HCT116 (cell line): ENCODE results near the gene LRP2. TPM values are rescaled to one million over a fixed set of nuclear protein-coding genes. Genes with fewer than 3 reads are reported as not detected.

Experiments
- ATAC-seq: fragments of 200-7000 bp; cut with Tn5 transposase; 2 replicates; pipeline ENCODE4 v1.9.1; 2020; ENCODE audit warnings: mild to moderate bottlenecking, moderate library complexity
- BruUV-seq: library from RNA; stranded (reverse); fragments of 400-500 nt; replicated peaks from 2 replicates; lab custom pipeline; 2021; lab: Mats Ljungman, UMichigan
- CTCF ChIA-PET: fragments of 300-600 bp; sonication (Branson Sonifier 250); formaldehyde crosslinking; loops from one replicate; lab custom pipeline; 2021; ENCODE audit warnings: antibody characterized with exemption; lab: Charles Lee
- POLR2A ChIA-PET: fragments of 300-600, 350-600 bp; sonication (Branson Sonifier 250); formaldehyde crosslinking; loops from one replicate; lab custom pipeline; 2021; ENCODE audit warnings: antibody characterized with exemption; lab: Charles Lee
- RAD21 ChIA-PET, 2 experiments: fragments of 300-600 bp; sonication (Branson Sonifier 250); formaldehyde crosslinking; loops; one replicate each; lab custom pipeline; 2023; ENCODE audit warnings: low total read pairs in 2 of 2; ENCODE audit not compliant: uncharacterized antibody in 2 of 2, unreplicated experiment in 2 of 2, low non-redundant PET in 1 of 2; lab: Charles Lee
- DNase-seq: peaks from one replicate; pipeline ENCODE4 v3.0.0-alpha.2; 2010; ENCODE audit warnings: low read depth, low spot score
- H2AFZ ChIP-seq: fragments of 200-600 bp; shearing (Covaris generic), sonication (generic); 2 replicates; pipeline ENCODE4 v1.6.1; 2017; ENCODE audit warnings: low read depth, mixed run types, mixed read lengths, antibody characterized with exemption, low read length; ENCODE audit not compliant: poor library complexity, severe bottlenecking
- H3K27ac ChIP-seq: 2 replicates; pipeline ENCODE4 v1.5.1; 2012; ENCODE audit warnings: low read depth, low read length
- H3K27me3 ChIP-seq: fragments of 200-600 bp; sonication (generic); 2 replicates; pipeline ENCODE4 v1.6.1; 2016; ENCODE audit warnings: mixed run types, low read length, mixed read lengths; ENCODE audit not compliant: insufficient read depth
- H3K36me3 ChIP-seq, 2 experiments: fragments of 200-500 bp in 1 of 2; fragments of 200-600 bp in 1 of 2; sonication (Bioruptor generic) in 1 of 2; sonication (generic) in 1 of 2; 2 replicates each; pipeline versions ENCODE4 v1.5.1 to v1.6.1; 2014 to 2016; ENCODE audit warnings: low read length in 2 of 2, inconsistent platforms in 1 of 2, mixed read lengths in 1 of 2, mixed run types in 1 of 2; ENCODE audit not compliant: insufficient read depth in 2 of 2, control insufficient read depth in 1 of 2
- H3K4me1 ChIP-seq, 2 experiments: fragments of 200-600 bp in 1 of 2; sonication (generic) in 1 of 2; 2 replicates each; pipeline versions ENCODE4 v1.5.1 to v1.6.1; 2012 to 2017; ENCODE audit warnings: low read length in 2 of 2, inconsistent platforms in 1 of 2, mild to moderate bottlenecking in 1 of 2, mixed read lengths in 1 of 2, mixed run types in 1 of 2, moderate library complexity in 1 of 2; ENCODE audit not compliant: insufficient read depth in 2 of 2, control insufficient read depth in 1 of 2
- H3K4me2 ChIP-seq: fragments of 200-600 bp; sonication (generic); 2 replicates; pipeline ENCODE4 v1.6.1; 2017; ENCODE audit warnings: mixed run types, low read length, mixed read lengths
- H3K4me3 ChIP-seq, 2 experiments: fragments of 200-600 bp in 1 of 2; sonication (generic) in 1 of 2; replicated peaks in 1 of 2; 2 replicates each; pipeline ENCODE4 v1.5.1; 2011 to 2016; ENCODE audit warnings: low read length in 2 of 2, control low read depth in 1 of 2, low read depth in 1 of 2, mild to moderate bottlenecking in 1 of 2, mixed read lengths in 1 of 2, mixed run types in 1 of 2
- H3K79me2 ChIP-seq: fragments of 200-600 bp; sonication (generic); 2 replicates; pipeline ENCODE4 v1.6.1; 2017; ENCODE audit warnings: mild to moderate bottlenecking, mixed run types, low read length, moderate library complexity, mixed read lengths; ENCODE audit not compliant: insufficient read depth
- H3K9ac ChIP-seq: fragments of 200-600 bp; sonication (generic); 2 replicates; pipeline ENCODE4 v1.6.1; 2016; ENCODE audit warnings: low read length, mixed read lengths
- H3K9me2 ChIP-seq: fragments of 200-600 bp; sonication (generic), shearing (Covaris generic); 2 replicates; pipeline ENCODE4 v1.6.1; 2017; ENCODE audit warnings: mixed run types, mild to moderate bottlenecking, moderate library complexity; ENCODE audit not compliant: insufficient read depth
- H3K9me3 ChIP-seq, 2 experiments: fragments of 200-500 bp in 1 of 2; fragments of 200-600 bp in 1 of 2; sonication (Bioruptor generic) in 1 of 2; sonication (generic) in 1 of 2; 2 replicates each; pipeline ENCODE4 v1.6.1; 2014 to 2017; ENCODE audit warnings: low read length in 2 of 2, mixed read lengths in 2 of 2, inconsistent platforms in 1 of 2, low read depth in 1 of 2, mild to moderate bottlenecking in 1 of 2, mixed run types in 1 of 2, moderate library complexity in 1 of 2; ENCODE audit not compliant: control insufficient read depth in 1 of 2, insufficient read depth in 1 of 2
- H4K20me1 ChIP-seq: fragments of 200-600 bp; sonication (generic), shearing (Covaris generic); 2 replicates; pipeline ENCODE4 v1.6.1; 2017; ENCODE audit warnings: mixed run types, mild to moderate bottlenecking, moderate library complexity; ENCODE audit not compliant: insufficient read depth
- CBX3 ChIP-seq: IDR thresholded peaks from 2 replicates; pipeline ENCODE4 v1.6.1; 2012; ENCODE audit warnings: low read depth
- CEBPB ChIP-seq: IDR thresholded peaks from 2 replicates; pipeline ENCODE4 v1.6.1; 2012; ENCODE audit warnings: low read depth
- EGR1 ChIP-seq: IDR thresholded peaks from 2 replicates; pipeline ENCODE4 v1.6.1; 2012; ENCODE audit warnings: low read depth
- EZH2 ChIP-seq: fragments of 200-600 bp; sonication (generic); IDR thresholded peaks from 2 replicates; pipeline ENCODE4 v1.6.1; 2017; ENCODE audit warnings: antibody characterized with exemption, mixed run types
- EZH2phosphoT487 ChIP-seq: fragments of 200-600 bp; IDR thresholded peaks from 2 replicates; pipeline ENCODE4 v1.6.1; 2018; ENCODE audit warnings: antibody characterized with exemption, borderline replicate concordance
- JUND ChIP-seq: IDR thresholded peaks from 2 replicates; pipeline ENCODE4 v1.6.1; 2012
- POLR2AphosphoS5 ChIP-seq: IDR thresholded peaks from 2 replicates; pipeline ENCODE4 v1.6.1; 2011; ENCODE audit warnings: mild to moderate bottlenecking, low read depth, low read length, moderate library complexity
- RAD21 ChIP-seq: IDR thresholded peaks from 2 replicates; pipeline ENCODE4 v1.6.1; 2012; ENCODE audit warnings: low read depth, mild to moderate bottlenecking
- SIN3A ChIP-seq: IDR thresholded peaks from 2 replicates; pipeline ENCODE4 v1.6.1; 2012; ENCODE audit warnings: low read depth
- TCF7L2 ChIP-seq: IDR thresholded peaks from 2 replicates; pipeline ENCODE4 v1.7.0; 2011; ENCODE audit warnings: borderline replicate concordance, inconsistent platforms; ENCODE audit not compliant: insufficient read depth, insufficient read length; ENCODE audit errors: extremely low read depth
- YY1 ChIP-seq: IDR thresholded peaks from 2 replicates; pipeline ENCODE4 v1.6.1; 2011; ENCODE audit warnings: low read length, low read depth, moderate library complexity, mild to moderate bottlenecking; ENCODE audit not compliant: insufficient replicate concordance; ENCODE audit errors: extremely low read depth
- ZNF274 ChIP-seq: fragments of 200-500 bp; sonication (Bioruptor generic); IDR thresholded peaks from 2 replicates; pipeline ENCODE4 v1.6.1; 2014; ENCODE audit warnings: mild to moderate bottlenecking, low read depth, low read length, inconsistent platforms
- intact Hi-C: fragments of 100-400 bp; cut with micrococcal nuclease; formaldehyde crosslinking; loops from 2 replicates; pipeline ENCODE4 v1.10.0; 2022
- total RNA-seq: library from RNA; stranded (reverse); gene quantifications from one replicate; pipeline ENCODE4 v1.2.1, GENCODE V29; 2021; ENCODE audit not compliant: unreplicated experiment
- TF ChIP-seq, protein P1 (sequence below): IDR thresholded peaks from 2 replicates; pipeline ENCODE4 v1.6.1; 2012; ENCODE audit warnings: low read depth
- TF ChIP-seq, protein P2 (sequence below): IDR thresholded peaks from 2 replicates; pipeline ENCODE4 v1.6.1; 2011; ENCODE audit warnings: mild to moderate bottlenecking, low read length, moderate library complexity; ENCODE audit not compliant: insufficient replicate concordance; ENCODE audit errors: extremely low read depth
- TF ChIP-seq, protein P3 (sequence below): IDR thresholded peaks from 2 replicates; pipeline ENCODE4 v1.6.1; 2012
- TF ChIP-seq, protein P4 (sequence below): IDR thresholded peaks from 2 replicates; pipeline ENCODE4 v1.6.1; 2012

The LRP2 gene
- total RNA-seq, 1 experiment from 2014 or later, result 0.20 TPM

GRCh38 chr2:169203952-169204351 is 158.4 kb downstream of the LRP2 start:
- ChIA-PET POLR2A (no interaction called here), CTCF (interaction anchor here (1.5 to 1.7 kb wide), 2 partner anchors 17 to 194 kb away, joined by 3 to 7 read pairs; no protein-coding TSS in a partner anchor), RAD21 (no interaction called here)
- Histone ChIP-seq H4K20me1 (no peaks in the 10 kb centered on the region), H3K36me3 (no peaks in the 10 kb centered on the region), H3K27ac (no peak overlapping the region), H3K27me3 (no peaks in the 10 kb centered on the region), H2AFZ (no peak overlapping the region), H3K9me3 (no peaks in the 10 kb centered on the region), H3K9me2 (no peaks in the 10 kb centered on the region), H3K4me3 (no peak overlapping the region), H3K9ac (no peak overlapping the region), H3K4me1 (no peaks in the 10 kb centered on the region), H3K4me2 (no peak overlapping the region), H3K79me2 (no peaks in the 10 kb centered on the region)
- TF ChIP-seq EGR1 (no peak), ZNF274 (no peak), EZH2 (no peak), EZH2phosphoT487 (no peak), SIN3A (no peak)
- no TSS peak for BruUV-seq
- ATAC-seq (no peak), DNase-seq (no peak)
- intact Hi-C loops, result no loop called here

GRCh38 chr2:169200756-169201155 is 161.6 kb downstream of the LRP2 start:
- no peak overlapping the region for H3K4me3 ChIP-seq
- TF ChIP-seq, protein P1, sequence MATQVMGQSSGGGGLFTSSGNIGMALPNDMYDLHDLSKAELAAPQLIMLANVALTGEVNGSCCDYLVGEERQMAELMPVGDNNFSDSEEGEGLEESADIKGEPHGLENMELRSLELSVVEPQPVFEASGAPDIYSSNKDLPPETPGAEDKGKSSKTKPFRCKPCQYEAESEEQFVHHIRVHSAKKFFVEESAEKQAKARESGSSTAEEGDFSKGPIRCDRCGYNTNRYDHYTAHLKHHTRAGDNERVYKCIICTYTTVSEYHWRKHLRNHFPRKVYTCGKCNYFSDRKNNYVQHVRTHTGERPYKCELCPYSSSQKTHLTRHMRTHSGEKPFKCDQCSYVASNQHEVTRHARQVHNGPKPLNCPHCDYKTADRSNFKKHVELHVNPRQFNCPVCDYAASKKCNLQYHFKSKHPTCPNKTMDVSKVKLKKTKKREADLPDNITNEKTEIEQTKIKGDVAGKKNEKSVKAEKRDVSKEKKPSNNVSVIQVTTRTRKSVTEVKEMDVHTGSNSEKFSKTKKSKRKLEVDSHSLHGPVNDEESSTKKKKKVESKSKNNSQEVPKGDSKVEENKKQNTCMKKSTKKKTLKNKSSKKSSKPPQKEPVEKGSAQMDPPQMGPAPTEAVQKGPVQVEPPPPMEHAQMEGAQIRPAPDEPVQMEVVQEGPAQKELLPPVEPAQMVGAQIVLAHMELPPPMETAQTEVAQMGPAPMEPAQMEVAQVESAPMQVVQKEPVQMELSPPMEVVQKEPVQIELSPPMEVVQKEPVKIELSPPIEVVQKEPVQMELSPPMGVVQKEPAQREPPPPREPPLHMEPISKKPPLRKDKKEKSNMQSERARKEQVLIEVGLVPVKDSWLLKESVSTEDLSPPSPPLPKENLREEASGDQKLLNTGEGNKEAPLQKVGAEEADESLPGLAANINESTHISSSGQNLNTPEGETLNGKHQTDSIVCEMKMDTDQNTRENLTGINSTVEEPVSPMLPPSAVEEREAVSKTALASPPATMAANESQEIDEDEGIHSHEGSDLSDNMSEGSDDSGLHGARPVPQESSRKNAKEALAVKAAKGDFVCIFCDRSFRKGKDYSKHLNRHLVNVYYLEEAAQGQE, result no peak
- TF ChIP-seq YY1 (no peak), RAD21 (no peak), JUND (no peak), EZH2 (no peak), TCF7L2 (no peak), POLR2AphosphoS5 (no peak), CBX3 (no peak), CEBPB (no peak)
- TF ChIP-seq, protein P2, sequence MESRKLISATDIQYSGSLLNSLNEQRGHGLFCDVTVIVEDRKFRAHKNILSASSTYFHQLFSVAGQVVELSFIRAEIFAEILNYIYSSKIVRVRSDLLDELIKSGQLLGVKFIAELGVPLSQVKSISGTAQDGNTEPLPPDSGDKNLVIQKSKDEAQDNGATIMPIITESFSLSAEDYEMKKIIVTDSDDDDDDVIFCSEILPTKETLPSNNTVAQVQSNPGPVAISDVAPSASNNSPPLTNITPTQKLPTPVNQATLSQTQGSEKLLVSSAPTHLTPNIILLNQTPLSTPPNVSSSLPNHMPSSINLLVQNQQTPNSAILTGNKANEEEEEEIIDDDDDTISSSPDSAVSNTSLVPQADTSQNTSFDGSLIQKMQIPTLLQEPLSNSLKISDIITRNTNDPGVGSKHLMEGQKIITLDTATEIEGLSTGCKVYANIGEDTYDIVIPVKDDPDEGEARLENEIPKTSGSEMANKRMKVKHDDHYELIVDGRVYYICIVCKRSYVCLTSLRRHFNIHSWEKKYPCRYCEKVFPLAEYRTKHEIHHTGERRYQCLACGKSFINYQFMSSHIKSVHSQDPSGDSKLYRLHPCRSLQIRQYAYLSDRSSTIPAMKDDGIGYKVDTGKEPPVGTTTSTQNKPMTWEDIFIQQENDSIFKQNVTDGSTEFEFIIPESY, result no peak
- TF ChIP-seq, protein P3, sequence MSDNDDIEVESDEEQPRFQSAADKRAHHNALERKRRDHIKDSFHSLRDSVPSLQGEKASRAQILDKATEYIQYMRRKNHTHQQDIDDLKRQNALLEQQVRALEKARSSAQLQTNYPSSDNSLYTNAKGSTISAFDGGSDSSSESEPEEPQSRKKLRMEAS, result no peak
- TF ChIP-seq, protein P4, sequence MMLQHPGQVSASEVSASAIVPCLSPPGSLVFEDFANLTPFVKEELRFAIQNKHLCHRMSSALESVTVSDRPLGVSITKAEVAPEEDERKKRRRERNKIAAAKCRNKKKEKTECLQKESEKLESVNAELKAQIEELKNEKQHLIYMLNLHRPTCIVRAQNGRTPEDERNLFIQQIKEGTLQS, result no peak

More at GRCh38 chr2:169200756-169201155, 161.6 kb downstream of the LRP2 start:
- POLR2A ChIA-PET, result no interaction called here
- no peaks in the 10 kb centered on the region for H3K27me3 ChIP-seq
- H2AFZ ChIP-seq, result no peak overlapping the region
- CTCF ChIA-PET, result interaction anchor here (0.9 kb wide), 1 partner anchor 21 kb away, joined by 3 read pairs; no protein-coding TSS in a partner anchor
- intact Hi-C loops, result no loop called here
- no peaks in the 10 kb centered on the region for H3K36me3 ChIP-seq
- DNase-seq (no peak), ATAC-seq (no peak)
- H3K79me2 ChIP-seq, result no peaks in the 10 kb centered on the region
- H4K20me1 ChIP-seq, result no peaks in the 10 kb centered on the region
- H3K9me3 ChIP-seq, result no peaks in the 10 kb centered on the region
- H3K4me1 ChIP-seq, result no peaks in the 10 kb centered on the region
- RAD21 ChIA-PET, result no interaction called here
- no peak overlapping the region for H3K4me2 ChIP-seq
- H3K9me2 ChIP-seq, result no peaks in the 10 kb centered on the region
- BruUV-seq, result no TSS peak
- no peak overlapping the region for H3K9ac ChIP-seq
- no peak overlapping the region for H3K27ac ChIP-seq
